GM19240 (cell line): ENCODE results near the gene UQCC3.
"Not testable (repeated sequence)": the region's sequence is repeated elsewhere in the genome, so short reads cannot be mapped to it uniquely, and the experiment has no call there.

Source experiments
- DNase-seq: peaks from one replicate; pipeline ENCODE4 v3.0.0; 2011; ENCODE audit warnings: low spot score; ENCODE audit not compliant: insufficient read length

The UQCC3 gene

GRCh38 chr11:62671608-62672389 lies at the start of gene UQCC3, which contains the start of gene LBHD1:
Gene UQCC3 (plus strand): TSS chr11:62671673. CDS start chr11:62671746, 73 bp downstream.
Gene LBHD1 (minus strand): TSS chr11:62672267. CDS start chr11:62670031, 2,236 bp downstream.
- no peak for DNase-seq

GRCh38 chr11:62622476-62623089 lies 48.9 kb upstream of the UQCC3 start:
- DNase-seq = no peak

GRCh38 chr11:62627713-62628112 lies 43.8 kb upstream of the UQCC3 start:
- no peak for DNase-seq

- no peak for DNase-seq
These were observed 39.0 kb upstream of the UQCC3 start for GRCh38 chr11:62632492-62632891.

GRCh38 chr11:62644220-62644619 lies 27.3 kb upstream of the UQCC3 start:
- DNase-seq = no peak

GRCh38 chr11:62645671-62645945 lies 25.9 kb upstream of the UQCC3 start:
- DNase-seq = no peak

- DNase-seq = peak; percentile 98
These were observed 25.3 kb upstream of the UQCC3 start, which contains the start of gene GANAB for GRCh38 chr11:62645946-62646824. Gene GANAB (minus strand): TSS chr11:62646613. CDS start chr11:62646599, 14 bp downstream.

- no peak for DNase-seq
These were observed 24.5 kb upstream of the UQCC3 start for GRCh38 chr11:62646825-62647608.

- DNase-seq = no peak
These were observed 23.9 kb upstream of the UQCC3 start for GRCh38 chr11:62647609-62648005.

GRCh38 chr11:62648185-62648966 lies 23.1 kb upstream of the UQCC3 start:
- DNase-seq = no peak

GRCh38 chr11:62648967-62649364 lies 22.5 kb upstream of the UQCC3 start:
- no peak for DNase-seq

- DNase-seq = no peak
These were observed 22.0 kb upstream of the UQCC3 start for GRCh38 chr11:62649486-62649885.

GRCh38 chr11:62650283-62650682 lies 21.2 kb upstream of the UQCC3 start:
- not testable (repeated sequence) for DNase-seq

- no peak for DNase-seq
These were observed 19.1 kb upstream of the UQCC3 start for GRCh38 chr11:62652161-62653006.

GRCh38 chr11:62654297-62654696 lies 17.2 kb upstream of the UQCC3 start:
- no peak for DNase-seq

GRCh38 chr11:62656796-62657429 lies 14.6 kb upstream of the UQCC3 start:
- no peak for DNase-seq

GRCh38 chr11:62664405-62665074 lies 6.9 kb upstream of the UQCC3 start:
- peak; percentile 33 for DNase-seq

- DNase-seq = peak; percentile 88
These were observed 6.3 kb upstream of the UQCC3 start, which contains the start of the genes C11orf98 and CSKMT for GRCh38 chr11:62665075-62665598. Gene C11orf98 (minus strand): TSS chr11:62665210. CDS start chr11:62665169, 41 bp downstream. Gene CSKMT (plus strand): TSS chr11:62665312. CDS start chr11:62665880, 568 bp downstream.
